Fibroblast of skin of right quadriceps (primary cell): ENCODE measurements around the gene MINDY4.
A peak's percentile ranks its signal among the peaks of the same experiment; 100 is the strongest.

Source experiments
- DNase-seq: peaks from one replicate; pipeline ENCODE4 v3.0.0-alpha.2; 2013

Gene MINDY4

DNA sequence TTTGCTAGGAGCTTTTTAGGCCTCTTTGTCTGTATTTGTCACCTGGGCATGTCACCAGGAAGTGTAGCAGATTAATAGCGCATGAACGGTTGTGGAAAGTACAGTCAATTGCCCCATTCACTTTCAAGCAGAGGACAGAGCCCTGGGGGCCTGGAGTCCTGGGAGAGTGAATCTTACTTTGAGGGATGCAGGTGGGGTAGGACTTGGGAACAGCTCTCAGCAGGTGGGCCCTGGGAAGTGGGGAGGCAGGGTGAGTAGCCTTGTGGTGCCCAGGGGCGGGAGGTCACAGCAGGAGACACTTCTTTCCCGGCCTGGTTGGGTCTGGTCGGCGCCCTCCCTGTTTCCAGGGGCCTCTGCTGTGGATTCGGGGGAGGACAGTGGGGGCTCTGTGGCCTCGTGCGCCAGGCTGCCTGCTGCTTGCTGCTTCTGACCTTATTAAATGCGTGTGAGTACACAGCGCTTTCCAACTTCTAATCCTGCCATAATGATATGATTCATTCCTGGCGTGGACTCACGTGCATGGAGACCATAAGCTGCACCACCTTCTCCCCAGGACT is 88.8 kb downstream of the MINDY4 start:
- peak; percentile 24 for DNase-seq

- no peak for DNase-seq
These were observed 90.4 kb downstream of the MINDY4 start for GRCh38 chr7:30861612-30862011.

DNA sequence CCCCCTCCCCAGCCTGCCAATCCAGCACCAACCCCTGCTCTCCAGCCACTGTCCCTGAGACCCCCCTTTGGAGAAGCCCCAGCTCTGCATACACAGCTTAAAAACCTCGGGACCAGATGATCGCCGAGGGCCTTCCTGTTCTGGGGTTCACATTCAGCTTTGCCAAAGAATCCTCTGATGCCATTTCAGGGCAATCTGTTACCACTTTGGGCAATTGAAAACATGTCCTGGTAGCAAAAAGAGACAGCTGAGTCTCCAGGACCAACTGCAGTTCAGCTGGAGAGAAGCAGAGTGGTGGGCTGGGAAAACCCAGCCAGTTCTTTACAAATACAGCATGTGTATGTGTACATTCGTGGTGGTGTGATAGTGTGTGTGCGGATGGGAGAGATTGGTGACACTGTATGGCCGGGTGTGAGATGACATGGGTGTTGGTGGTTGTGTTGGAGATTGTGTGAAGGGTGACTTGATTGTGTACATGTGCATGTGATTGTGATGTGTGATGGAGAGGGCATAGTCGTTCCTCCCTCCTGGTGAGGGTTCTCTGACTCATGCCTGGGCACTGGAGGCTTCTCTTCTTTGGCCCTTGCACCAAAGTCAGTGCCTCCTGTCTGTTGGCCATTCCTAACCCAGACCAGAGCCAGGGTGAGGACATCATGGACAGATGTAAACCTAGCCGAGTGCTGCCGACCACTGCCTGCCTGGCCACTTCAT is 91.9 kb downstream of the MINDY4 start:
- DNase-seq: no peak

GRCh38 chr7:30863706-30864035 is 92.5 kb downstream of the MINDY4 start:
- DNase-seq: peak; percentile 24

DNA sequence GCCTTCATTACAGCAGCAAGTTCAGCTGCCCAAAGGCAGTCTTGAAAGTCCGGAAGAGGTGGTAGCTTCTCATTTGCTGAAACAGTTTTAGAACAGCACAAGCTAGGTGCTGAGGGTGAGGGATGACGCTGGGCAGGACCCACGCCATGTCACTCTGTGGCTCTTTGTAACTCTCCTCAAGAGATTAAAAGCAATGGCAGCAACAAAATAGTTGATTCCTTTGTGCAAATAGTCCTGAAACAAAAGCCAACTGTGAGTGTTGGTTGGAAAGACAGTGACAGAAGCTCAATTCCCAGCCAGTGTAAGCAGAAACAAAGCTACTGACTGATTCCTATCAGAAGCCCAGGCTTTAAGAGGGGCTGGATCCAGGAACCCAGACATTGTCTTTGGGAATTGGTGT is 92.9 kb downstream of the MINDY4 start:
- DNase-seq: no peak

GRCh38 chr7:30865076-30865475 is 93.9 kb downstream of the MINDY4 start:
- DNase-seq: no peak

DNA sequence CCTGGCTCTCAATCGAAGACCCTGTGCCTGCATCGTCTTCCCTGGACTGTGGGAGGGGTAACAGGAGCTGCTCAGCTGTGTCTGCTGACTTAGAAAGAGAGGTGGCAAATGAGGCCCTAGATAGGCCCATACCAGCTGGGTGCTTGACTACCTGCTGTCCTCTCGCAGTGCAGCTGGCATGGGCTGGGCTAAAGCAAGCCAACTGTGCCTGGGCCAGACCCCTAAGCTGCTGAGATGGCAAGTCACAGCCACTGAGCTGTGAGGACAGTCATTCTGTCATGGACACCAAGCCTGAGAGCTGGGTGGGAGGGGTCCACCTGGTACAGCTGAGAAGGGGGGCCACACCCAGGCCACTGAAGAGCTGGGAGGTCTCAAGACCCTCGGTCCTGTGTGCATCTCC is 94.6 kb downstream of the MINDY4 start:
- no peak for DNase-seq

- no peak for DNase-seq
These were observed 95.7 kb downstream of the MINDY4 start for GRCh38 chr7:30866939-30867338.

DNA sequence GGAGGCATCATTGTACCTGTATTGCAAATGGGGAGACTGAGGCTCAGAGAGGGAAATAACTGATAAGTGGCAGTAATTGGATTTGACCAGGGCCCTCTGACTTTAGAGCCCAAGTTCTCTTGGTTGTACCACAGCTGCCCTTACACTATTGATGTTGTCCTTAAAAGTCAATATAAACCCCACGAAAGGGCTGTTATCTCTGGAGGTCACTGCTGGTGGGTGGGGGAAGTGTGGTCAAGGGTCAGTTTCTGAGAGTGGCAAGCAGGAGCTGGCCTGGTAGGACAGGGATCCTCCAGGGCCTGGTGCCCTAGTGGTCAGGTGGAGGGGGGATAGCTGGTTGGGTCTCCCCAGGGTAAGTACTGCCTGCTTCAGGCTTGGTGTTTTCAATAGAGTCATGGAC is 96.3 kb downstream of the MINDY4 start:
- no peak for DNase-seq

GRCh38 chr7:30869794-30870611 is 98.8 kb downstream of the MINDY4 start:
- peak; percentile 57 for DNase-seq

DNA sequence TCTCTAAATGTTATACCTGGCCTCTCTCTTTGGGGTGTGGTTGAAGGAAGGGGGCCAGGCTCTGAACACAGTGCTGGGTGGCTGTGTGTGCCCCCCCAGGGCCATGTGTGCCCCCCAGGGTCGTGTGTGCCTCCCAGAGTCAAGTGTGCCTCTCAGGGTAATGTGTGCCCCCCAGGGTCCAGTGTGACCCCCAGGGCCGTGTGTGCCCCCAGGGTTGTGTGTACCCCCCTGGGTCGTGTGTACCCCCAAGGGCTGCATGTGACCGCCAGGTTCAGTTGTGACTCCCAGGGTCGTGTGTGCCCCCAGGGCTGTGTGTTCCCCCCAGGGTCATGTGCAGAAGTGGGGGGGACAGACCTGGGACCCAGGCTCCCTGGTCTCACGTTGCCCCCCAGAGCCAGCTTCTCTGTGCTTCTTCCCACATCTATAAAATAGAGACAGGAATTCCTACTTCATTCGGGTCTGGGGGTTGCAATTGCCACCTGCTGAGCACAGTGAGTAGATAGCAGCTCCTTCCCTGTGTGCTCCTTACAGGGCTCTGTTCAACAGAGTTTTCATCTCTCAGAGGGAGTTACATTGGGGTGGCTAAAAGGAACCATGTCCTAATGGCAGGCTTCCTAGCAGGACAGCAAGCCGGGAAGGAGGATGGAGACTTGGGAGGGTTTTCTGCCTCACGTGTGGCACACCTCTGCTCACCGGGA is 99.8 kb downstream of the MINDY4 start:
- no peak for DNase-seq

DNA sequence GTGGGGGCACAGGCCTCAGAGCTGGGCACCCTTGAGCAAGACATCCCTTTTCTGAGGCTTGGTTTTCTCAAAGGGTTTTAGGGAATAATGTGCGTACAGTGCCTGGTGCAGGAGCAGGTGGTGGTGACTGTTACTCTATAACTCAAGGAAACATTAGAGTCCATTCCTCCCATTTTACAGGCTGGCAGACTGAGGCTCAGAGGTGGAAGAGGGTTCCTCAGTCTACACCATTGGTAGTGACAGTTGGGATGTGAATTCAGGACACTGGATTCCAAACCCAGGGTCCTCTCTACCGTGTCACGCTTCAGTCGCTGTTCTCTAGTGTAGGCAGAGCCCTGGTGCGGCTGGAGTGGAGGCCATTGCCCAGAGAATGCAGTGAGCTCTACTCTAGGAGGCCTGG is 100.4 kb downstream of the MINDY4 start:
- no peak for DNase-seq

DNA sequence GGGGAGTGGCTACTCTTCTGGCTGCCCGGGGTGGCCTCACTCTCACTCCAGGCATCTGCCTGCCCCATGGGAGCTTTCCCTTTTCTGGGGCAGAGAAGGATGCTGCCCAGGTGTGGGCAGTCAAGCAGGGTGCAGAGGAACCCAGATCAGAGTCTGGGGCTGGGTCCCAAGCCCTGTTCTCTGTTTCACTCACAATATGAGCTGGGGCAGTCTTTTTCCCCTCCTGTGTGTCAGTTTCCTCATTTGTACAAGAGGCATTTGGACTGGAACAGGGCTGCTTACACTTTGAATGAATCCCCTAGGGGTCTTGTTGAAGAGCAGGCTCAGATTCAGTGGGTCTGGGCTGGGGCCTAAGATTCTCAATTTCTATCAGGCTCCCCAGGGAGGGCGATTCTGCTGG is 102.0 kb downstream of the MINDY4 start:
- no peak for DNase-seq

GRCh38 chr7:30873656-30874055 is 102.4 kb downstream of the MINDY4 start:
- no peak for DNase-seq

DNA sequence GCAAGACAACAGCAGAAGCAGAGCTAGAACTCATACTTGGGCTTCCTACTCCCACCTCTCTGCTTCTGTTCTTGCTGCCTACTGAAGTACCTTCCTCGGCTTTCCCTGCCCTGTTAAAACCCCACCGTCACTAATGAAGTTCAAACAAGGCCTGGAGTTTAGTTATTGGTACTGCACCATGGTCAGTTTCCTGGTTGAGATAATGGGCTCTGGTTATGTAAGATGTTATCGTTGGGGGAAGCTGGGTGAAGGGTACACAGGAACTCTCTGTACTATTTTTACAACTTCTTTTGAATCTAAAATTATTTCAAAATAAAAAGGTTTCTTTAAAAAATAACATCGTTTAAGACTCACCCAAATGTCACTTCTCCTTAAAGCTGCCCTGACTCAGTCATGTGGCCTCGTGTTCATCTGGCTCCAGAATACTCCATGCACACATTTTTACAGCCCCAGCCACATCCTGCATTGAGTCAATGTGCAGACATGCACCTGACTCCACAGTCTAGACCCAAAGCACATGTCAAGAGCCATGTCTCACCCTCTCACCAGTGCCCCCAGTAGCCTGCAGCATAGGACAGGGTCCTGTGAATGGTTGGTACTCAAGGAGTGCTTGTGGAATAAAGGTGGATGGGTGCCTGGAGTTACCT is 103.6 kb downstream of the MINDY4 start:
- DNase-seq: no peak

GRCh38 chr7:30877015-30877769 is 106.0 kb downstream of the MINDY4 start:
- no peak for DNase-seq

DNA sequence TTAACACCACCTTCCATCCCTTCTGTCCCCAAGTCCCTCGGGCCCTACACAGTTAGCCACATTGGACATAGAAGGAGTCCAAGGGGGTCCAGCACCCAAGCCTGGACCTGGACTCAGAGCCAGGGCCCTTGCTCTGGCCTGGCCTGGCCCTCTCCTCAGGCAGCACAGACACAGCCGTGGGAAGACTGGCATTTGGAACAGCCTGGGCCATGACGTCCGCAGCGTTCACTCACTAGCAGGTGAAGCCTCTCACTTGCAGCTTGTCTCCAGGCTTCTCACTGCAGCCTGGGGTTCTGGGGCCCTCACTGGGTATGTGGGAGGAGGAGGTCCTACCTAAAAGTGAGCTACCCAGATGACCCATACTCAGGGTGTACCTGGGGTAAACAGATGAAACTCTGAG is 106.8 kb downstream of the MINDY4 start:
- DNase-seq: no peak

DNA sequence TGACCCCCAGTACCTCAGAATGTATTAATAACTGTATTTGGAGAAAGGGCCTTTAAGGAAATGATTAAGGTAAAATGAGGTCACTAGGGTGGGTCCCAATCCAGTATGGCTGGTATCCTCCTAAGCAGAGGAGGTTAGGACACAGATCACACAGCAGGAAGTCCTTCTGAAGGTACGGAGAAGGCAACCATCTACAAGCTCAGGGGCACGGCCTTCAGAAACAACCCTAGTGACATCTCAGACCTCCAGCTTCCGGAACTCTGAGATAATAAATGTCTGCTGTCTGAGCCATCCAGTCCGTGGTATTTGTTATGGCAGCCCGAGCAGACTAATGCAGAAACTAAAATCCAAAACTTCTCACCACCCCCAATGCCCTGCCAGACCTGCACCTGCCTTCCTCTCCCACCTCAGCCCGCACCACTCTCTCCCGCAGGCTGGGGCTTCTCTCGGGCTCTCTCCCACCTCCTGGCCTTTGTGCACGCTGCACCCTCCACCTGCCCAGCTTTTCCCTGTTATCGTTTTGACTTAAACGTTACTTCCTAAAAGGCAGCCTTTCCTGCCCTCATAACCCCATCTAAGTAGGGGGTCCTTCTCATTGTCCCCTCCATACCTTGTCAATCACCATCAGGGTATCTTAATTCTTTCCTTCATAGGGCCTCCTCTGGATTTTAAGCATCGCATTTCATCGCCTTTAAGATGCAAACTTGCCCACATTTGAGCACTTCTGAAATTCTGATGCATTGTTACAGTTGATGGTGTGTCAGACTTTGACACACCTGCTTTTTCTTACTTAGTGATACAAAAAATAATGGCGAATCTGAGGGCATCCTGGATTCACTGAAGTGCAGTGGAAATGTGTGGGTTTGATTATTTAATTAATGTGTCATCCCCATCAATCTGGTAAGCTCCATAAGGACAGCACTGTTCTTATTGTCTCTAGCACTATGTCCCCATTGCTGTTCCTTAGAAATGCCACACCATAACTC is 108.2 kb downstream of the MINDY4 start:
- DNase-seq: no peak

DNA sequence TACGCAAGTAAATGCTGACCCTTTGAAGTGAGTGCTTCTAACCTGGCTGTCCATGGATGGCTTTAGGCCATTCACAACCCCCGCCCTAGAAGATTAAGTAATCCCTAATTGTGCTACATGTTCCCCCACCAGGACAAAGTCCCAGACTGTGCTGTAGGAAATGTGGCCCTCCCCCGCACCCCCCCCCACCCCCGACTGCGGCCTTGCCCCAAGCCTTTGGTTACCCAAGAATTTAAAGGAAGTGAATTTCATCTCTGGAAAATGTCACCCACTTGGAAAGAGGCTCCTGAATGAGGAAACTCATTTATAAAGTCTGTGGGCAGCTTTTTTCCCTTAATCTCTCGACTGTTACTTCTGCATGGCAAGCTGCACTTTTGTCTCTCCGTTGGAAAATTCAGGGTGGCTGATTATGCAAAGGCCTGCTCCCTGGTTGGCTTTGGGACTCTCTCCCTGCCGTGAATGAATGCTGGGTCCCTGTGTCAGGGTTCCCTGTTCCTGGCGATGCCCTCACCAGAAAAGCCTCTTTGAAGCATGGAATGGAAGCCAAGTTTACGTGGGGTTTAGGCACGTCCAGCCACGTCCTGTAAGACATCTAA is 109.0 kb downstream of the MINDY4 start:
- DNase-seq: no peak

GRCh38 chr7:30880941-30881340 is 109.7 kb downstream of the MINDY4 start:
- no peak for DNase-seq

DNA sequence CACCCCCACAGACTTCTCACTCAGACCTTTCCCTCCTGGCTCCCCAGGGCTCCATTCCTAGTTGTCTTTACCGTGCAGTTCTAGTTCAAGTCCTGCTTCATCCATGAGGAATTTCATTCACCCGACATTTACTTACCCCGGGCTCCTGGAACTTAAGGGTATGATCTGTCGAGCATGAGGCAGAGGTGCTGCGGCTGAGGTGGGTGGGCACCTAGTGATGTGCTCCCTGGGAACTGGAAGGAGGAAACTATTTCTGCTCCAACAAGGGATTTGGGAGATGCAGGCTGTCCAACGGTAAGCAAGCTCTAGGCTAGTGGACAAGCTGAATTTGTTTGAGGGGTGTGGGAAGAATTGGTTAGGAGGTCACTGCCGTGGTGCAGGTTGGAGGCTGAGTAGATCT is 110.2 kb downstream of the MINDY4 start:
- no peak for DNase-seq
